Activated CD4-positive, alpha-beta T cell treated with anti-CD3 and anti-CD28 coated beads, Interleukin-2, Interleukin-6, amounts not matched to agents 100 ng/mL and 50 ng/mL, durations not matched to agents 16 hours and 8 hours (primary cell): ENCODE measurements around the gene CARMIL3.
A peak's percentile ranks its signal among the peaks of the same experiment; 100 is the strongest.

Experiments
- DNase-seq: peaks from one replicate; pipeline ENCODE4 v3.0.0-alpha.2; 2020

CARMIL3 gene

DNA sequence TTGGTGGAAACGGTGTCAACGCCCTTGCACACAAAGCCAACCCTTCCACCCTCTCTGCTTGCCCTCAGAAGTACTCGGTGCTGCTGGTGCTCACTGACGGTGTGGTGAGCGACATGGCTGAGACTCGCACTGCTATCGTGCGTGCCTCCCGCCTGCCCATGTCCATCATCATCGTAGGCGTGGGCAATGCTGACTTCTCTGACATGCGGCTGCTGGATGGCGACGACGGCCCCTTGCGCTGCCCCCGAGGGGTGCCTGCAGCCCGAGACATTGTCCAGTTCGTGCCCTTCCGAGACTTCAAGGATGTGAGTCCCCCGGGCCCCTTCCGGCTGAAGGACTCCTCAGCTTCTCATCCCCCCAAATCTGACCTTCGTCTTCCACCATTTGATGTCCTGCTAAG, 25.3 kb downstream of the CARMIL3 start:
- DNase-seq, result no peak

DNA sequence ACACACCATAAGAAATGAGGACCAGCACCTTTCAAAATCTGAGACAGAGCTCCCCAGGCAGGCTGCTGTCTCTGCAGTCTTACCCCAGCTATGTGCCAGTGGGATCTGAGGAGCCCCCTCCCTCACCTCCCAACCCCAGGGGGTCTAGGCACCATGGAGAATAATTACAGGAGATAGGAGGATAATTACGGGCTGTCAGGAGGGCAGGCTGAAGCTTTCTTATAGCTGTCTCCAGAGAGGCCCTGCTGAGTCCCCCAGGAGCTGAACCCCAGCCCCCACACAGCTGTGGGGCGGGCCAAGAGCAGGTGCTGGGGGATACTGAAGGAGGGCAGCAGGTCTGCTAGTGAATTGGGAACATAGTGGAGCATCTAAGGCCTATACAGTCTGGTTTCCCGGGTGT, 26.3 kb downstream of the CARMIL3 start:
- DNase-seq, result no peak

DNA sequence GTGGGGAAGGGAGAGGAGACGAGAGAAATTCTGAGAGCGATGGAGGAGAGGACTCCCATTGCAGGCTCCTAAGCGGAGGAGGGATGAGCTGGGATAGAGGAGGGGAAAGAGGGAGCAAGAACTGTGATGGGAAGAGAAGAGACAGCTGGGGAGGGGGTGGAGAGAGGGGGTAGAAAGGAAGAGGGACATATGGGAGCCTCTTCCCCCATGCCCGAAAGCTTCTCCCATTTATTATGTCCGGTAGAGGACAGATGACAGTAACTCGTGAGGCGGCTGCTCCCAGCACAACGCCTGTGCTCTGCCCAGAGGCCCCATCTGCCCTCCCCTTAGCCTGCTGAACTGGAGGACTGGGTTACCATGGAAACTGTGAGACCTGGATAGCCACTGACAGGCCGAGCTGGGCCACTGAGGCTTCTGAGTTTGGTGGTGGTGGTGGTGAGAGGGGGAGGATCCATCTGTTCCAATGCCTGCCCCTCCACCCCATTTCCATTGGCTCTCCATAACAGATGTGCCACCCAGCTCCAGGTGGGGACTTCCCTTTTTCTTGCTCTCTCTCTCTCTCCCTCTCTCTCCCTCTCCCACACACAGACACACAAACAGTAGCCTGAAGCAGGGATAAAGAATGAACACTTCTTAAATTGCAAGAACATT, 27.8 kb downstream of the CARMIL3 start:
- DNase-seq, result no peak

DNA sequence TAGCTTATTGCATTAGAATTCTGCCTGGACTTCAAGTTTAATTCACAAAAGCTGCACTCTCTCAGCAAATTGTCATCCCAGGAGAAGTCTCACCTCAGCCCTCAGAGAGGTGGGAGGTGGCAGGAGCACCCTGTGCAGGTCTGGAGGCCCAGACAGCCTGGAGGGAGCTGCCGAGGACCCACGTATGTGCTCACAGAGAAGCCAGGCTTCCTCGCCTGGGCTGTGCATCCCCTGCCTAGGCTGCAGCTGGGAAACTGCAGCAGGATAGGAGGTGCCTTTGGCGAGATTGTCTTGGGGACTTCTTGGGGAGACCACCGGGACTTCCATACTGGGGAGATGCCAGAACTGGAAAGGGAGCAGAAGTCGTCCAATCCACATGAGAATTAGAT, 28.3 kb downstream of the CARMIL3 start:
- no peak for DNase-seq

DNA sequence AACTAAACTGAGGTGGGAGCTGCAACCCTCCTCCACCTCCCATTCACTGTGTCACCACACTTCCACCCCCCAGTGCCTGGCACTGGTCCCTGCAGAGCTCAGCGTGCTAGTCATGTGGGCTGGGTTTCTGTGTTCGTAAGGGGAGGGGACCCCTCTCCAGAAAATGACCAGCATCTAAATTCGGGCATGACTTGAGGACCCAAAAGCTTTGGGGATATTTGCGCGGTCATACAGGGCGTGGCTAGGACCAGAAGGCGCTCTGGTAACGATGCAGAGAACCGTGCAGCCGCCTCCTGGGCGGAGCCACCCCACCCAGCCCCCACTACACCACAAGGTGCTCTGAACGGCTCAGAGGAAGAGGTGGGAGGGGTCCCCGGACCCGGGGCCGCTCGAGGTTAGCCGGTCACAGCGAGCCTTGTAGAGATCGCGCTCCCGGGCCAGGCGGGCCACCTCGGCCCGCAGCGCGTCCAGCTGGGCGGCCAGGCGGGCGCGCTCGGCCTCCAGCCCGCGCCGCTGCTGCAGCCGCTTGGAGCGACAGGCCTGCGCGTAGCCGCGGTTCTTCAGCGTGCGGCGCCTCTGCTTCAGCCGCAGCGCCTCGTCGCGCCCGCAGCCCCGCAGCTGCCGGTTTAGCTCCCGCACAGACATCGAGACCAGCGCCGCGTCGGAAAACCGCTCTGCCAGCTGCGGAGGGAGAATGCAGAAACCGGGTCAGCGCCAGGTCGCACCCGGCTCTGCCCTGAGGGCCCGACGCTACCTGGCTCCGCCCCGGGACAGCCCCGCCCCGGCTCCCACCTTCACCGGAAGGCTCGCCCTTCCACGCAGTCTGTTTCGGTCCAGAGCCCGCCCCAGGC, 29.3 kb downstream of the CARMIL3 start:
- peak; percentile 78 for DNase-seq

DNA sequence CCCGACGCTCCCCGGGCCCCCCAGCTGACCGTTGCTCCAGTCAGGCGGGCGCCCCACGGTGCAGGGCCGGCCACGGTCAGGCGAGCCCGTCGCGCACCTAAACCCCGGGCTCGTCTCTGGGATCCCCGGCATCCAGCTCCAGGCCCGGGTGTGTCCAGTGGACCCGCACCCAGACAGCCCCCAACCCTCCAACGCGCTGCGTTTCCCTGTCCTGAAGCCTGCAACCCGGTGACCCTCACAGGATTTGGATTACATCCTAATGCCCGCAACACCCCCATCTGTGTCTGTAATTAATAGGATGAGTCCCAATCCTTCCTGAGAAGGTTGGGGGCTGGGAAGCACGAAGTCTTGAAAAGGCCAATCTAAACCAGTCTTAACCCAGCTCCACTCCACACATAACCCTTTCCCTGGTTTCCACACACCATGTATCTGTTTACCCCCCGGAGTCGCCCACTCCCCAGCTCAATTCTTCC, 30.0 kb downstream of the CARMIL3 start:
- DNase-seq, result no peak

DNA sequence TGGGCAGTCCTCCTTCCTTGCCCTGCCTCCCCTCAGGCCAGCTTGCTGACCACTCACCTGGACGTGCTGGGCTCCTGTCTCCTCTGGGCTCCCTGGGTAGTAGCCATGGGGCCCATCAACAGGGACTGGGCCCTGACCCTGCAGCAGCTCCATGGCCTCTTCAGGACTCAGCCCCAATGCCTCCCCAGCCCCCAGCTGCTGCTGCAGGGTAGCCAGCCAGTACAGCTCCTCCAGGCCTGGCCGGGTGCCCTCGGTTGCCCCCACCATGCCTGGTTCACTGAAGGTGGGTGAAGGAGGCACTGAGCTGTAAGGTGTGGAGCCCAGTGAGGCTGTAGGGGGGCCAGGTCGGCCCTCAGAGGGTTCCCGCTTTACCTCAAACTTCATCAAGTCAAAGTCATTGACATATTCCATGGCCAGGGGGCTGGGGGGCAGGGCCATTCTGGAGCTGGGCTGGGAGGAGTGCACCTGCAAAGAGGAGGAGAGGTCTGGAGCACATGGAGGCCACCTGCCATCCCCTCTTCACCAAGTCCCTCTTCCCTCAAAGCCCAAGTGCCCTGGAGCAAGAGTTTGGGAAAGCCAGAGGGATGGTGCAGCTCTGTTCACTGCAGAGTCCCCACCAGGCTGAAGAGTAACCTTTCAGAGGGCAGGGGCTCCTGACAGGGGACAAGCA, 30.7 kb downstream of the CARMIL3 start:
- no peak for DNase-seq

DNA sequence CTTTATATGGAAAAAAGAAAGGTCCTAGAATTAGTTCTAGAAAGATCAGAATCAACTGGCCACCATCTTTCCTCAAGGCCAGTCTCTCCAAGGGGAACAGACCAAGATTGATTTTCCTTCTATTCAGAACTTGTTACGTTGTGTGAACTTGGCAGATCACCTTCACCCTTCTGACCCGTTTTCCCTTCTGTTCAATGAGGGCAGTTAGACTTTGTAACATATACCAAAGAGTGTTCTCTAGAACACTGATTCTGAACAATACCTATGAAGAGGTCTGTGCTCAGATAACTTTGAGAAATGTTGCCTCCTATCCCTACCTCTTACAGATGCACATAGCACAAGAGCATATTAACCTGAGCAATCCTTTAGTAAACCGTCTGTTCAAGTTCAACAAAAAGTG, 31.7 kb downstream of the CARMIL3 start:
- no peak for DNase-seq

DNA sequence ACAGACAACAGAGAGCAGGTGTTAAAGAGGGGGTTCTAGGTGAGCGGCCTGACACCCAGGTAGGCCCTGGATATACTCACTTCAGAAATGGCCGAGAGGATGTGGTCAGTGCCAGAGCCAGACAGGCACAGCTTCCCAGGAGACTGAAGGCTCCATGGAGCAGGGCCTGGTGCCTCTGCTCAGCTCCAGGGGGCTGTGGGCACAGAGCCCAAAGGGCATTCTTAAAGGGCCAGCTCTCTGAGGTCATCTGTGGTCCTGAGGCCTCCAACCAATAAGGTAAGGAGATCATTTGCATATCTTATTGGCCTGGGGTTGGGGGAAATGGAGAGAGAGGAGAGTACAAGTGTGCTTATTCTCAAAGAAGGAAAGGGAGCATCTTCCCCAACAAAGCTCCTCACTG, 32.6 kb downstream of the CARMIL3 start:
- no peak for DNase-seq

DNA sequence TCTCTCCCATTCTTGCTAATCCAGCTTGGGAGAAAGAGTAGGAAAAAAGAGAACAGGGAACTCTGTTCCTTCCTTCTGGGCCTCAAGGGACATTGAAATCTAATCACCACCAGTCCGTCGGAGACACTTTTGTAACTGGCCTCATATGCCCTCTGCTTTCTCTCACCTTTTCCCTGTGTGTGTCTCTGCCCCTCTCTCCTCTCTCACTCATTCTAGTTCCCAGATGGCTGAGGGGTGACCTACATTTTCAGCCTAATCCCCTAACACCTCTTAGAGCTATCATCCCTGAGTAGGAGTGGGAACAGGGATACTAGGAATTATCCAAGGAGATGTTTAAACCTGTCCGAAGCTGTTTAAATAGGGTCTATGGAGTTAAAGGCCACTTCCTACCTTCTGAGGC, 33.4 kb downstream of the CARMIL3 start:
- no peak for DNase-seq

DNA sequence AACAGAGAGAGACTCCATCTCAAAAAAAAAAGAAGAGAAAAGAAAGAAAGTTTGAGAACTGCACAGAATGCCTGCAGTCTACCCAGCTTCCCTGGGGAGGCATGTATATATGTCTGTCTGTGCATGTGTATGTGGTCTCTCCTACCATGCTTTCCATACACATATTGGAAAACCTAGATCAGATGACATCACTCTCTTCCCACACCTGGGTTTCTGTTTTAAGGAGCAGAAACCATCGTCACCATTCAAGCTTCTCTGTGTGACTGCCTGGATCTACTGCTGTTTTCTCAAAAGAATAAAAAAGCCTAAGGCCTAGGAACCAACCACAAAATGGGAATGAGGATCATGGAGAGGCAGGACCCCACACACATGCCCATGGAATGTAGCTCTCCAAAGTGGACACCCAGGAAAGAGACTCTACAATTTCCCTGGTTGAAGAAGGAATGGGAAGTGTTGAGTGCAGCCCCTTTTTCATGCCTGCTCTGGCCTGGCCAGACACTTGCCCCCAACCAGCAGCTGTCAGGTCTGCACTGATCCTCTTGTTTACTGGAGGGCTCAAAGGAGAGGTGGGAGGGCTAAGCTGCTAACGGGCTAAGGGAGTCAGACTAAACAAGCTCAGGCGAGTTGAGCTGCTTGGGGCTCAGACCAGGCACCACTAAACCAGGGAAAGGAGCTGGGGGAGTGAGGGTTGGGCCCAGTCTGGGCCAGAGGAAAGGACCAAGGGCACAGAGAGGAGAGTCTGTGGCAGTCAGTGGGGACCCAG, 34.6 kb downstream of the CARMIL3 start:
- no peak for DNase-seq

DNA sequence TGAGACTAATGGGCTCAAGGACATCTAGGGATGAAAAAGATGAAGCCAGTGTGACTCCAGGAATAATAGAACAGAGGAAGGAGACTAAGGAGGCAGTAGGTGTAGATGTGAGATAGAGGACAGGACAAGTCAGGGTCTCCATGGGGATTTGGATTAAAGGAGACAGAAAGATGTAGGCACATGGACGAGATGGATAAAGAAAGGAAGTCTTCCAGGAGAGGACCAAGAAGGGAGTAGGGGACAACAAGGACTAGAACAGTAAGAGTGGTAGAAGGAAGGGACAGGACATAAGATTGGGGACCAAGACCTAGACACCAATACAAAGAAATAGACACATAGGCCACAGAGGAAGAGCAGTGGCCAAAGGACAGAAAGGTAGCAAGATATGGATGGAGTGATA, 35.2 kb downstream of the CARMIL3 start:
- DNase-seq, result no peak

DNA sequence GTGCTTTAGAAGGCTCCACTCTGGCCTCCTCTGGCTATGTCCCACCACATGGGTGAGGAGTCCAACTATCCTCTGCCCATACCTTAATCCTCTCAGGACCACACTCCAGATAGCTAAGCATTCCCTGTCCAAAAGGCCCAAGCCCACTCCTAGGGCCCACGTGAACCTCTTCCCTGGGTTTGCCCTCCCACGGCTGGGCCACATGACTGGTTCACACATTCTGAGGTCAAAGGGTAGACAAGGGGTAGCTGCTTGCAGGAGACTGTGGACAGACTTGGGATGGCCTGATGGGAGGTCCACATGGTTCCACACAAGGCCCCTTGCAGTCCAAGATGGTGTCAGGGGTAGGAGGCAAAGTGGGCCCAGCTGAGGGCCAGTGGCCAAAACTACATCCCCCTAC, 36.3 kb downstream of the CARMIL3 start:
- DNase-seq, result no peak

DNA sequence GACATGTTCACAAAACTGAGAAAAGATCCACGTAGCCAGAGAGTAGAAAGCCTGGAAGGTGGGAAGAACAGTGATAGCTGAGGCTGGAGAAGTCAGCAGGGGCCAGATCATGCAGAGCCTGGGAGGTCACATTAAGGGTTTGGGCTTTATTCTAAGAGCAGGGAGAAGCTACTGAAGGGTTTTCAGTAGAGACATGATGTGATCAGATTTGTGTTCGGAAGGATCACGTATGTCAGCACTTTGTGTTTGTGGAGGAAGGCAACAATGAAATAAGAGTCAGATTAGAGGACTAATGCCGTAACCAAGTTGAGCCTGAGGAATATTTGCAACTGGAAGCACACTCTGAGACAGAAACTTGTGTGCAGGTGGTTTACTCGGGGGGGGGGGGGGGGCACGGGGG, 38.1 kb downstream of the CARMIL3 start:
- DNase-seq, result no peak

DNA sequence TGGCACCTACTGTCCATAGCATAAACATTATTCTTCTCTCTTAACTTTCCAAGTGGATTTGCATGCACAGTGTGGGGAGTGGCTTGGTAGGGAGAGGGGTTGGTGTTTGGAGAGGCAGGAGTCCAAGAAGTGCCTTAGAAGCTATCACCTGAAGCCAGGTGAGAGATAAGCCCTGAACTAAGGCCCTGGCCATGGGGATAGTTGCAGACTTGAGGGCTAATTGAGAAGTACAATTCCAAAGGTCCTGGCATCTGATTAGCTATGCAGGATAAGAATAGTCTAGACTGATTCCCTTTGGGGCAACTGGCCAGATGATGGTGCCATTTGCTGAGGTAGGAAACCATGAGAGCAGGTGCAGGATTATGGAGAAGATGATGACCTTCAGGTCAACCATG, 40.3 kb downstream of the CARMIL3 start:
- DNase-seq, result no peak

DNA sequence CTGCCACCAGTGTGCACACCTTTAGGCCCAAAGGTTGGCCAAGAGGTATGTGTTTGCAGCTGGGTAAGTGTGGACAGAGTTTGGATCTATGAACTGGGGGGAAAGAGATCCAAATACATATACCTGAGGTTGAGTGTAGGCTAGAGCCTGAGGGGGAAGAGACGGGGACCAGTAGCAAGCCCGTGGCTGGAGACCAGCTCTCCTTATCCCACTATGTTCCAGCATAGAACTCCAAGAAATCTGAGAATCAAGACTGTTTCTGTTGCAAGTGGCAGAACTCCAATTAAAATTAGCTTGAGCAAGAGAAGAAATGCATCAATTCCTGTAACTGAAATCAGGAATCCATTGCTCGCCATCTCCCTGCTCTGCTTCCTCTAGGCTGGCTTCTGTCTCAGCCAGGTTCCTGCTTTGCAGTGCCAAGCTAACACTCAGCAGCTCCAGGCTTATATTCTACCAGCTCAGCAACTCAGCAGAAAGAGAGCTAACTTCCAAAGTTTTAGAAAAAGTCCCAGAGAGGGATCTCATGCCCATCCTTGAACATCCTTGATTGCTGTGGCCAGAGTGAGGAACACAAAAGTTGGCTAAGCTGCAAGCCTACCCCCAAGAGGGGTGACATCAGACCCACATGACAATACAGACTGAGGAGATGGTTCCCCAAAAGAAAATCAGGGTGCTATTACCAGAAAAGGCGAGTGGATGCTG, 40.8 kb downstream of the CARMIL3 start:
- DNase-seq, result no peak

DNA sequence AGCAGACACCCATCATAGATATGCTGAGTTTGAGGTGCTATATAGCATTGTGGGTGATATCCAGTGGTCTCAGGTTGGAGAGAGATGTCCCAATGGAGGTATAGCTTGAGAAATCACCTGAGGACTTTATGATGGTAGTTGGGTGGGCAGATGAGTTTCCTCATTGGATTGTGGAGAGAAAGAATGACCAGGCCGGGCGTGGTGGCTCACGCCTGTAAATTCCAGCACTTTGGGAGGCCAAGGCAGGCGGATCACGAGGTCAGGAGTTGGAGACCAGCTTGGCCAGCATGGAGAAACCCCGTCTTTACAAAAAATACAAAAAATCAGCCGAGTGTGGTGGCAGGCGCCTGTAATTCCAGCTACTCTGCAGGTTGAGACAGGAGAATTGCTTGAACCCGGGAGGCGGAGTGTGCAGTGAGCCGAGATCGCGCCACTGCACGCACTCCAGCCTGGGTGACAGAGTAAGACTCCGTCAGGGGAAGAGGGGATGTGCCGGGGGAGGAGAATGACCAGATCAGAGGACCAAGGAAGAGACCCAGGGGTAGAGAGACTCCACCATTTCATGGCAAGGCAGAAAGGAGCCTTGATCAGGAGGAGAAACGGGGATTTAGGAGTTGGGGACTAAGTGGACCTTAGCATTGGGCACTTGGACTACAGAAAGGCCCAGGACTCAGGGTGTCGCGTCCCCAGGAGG, 41.5 kb downstream of the CARMIL3 start:
- DNase-seq, result no peak

DNA sequence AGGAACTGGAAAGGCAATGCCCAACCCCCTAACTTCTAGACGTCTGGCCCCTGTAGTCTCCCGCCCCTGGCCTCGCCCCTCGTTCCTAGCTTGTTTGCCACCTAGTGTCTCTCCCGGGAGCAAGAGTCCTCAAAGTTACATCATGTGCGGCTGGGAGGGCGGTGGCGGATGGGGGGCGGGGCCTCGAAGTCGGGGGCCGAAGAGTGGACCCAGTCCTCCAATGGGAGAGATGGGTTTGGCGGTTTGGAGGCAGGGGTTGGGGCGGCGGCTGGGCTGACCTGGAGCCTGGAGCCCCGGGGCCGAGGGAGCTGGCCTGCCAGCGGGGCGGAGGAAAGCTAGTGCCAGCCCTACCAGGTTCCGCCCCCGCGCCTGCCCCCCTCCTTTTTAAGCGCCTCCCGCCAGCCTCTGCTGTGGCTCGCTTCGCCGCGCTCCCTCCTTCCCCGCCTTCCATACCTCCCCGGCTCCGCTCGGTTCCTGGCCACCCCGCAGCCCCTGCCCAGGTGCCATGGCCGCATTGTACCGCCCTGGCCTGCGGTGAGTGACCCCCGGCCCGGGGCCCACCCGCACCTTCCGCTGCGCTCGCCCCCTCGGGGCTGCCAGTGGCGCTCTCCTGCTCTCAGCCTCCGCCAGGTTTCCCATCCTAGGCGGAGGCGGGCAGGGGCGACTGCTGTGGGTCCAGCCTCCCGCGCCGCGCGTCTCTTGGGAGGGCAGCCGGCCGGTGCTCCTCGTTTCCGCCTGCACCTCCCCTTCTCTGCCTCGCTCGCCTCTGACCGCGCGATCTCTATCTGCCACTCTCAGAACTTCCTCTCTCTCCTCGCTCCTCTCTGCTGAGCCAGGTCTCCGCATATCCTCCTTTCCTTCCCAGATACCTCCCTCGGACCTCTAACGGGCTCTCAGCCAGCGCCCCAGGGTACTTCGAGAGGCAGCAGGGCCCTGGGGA, 42.4 kb downstream of the CARMIL3 start, which contains the start of gene PCK2:
PCK2 (plus strand) TSS at position 411 of the 940 bp plus-strand sequence; CDS start at position 506, 95 bp downstream.
- DNase-seq, result peak; percentile 94

DNA sequence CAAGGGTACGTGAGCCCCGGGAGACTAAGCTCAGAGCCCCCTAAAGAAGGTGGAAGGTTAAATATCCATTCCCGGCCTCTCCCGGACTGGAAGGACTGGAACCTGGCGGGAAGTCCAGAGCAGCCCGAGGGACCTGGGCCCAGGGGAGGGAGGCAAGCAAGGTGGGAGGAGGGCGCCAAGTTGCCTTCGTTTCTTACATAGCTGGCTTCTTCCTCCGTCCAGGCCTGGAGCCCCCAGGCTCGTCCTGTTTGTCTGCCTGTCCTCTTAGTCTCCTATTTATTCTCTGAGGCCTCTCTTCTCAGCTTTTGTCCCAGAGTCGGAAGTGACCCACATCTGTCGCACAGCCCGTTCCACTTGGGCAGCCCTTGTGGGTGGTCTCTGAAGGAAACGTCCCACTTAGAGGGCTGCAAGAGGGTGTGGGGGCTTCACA, 43.0 kb downstream of the CARMIL3 start:
- DNase-seq, result no peak

DNA sequence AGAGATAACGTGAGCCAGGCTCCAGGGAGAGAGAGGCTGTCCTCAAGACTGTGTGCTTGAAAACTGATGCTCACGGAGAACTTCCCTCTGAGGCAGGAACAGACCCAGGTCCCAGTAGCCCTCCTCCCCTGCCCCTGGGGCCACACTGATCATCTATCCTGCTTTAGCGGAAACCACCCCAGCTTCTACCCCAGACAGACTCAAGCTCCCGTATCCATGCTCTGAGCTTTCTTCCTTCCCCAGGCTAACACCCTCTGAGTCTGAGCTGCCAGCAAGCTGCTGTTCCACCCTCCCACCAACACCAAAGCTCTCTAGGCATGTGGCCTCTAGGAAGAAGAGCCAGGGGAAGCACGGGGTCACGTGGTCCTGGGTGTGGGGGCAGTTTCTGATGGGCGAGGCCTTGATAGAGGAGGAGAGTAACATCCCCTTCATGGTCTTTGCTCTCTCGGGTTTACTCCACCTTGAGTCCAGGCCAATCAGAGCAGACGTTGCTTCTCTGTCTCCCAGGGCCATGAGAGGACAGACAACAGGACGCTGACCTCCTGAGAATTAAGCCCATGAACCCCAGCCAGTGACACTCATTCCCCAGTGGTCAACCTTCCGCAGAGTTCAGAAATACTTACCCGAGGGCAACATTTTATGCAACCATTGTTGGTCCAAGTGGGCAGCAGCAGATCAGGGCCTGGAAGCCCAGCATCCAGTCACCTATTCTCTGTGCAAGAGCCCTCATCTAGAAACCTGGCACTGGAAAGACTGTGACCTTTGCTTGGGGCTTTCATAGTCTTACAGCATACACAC, 43.7 kb downstream of the CARMIL3 start:
- peak; percentile 78 for DNase-seq
